ENCODE results near the gene TMA7. TPM values are rescaled to one million over a fixed set of nuclear protein-coding genes. Genes with fewer than 3 reads are reported as not detected.

TMA7 gene
- total and polyA plus RNA-seq, 2 of the 13 experiments (the other 11 are each of a cell fraction or from before 2014, with no cell fraction given), result 100 to 486 TPM

DNA sequence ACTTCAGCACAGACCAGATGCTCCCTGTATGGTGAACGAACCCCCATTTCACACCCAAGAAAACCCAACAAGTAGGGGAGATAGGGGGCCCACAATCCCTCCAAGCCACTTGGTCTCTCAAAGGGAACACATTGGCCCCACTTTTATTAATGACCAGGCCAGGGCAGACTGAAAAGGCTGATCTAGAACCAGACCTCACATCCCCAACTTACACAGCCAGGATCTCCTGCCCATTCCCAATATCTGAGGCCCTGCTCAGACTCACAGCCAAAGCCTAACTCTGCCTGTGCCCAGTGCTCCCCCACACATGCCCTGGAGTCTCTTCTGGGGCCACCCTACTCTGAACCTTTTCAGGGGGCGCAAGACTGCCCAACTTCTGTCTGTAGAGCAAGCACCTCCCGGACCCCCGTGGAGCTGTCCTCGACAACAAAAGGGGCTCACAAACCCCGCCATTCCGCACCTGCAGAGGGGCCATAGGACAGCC is 11.9 kb upstream of the TMA7 start (continued):
- TF ChIP-seq ZNF83 (CRISPR knock-in tag; IDR thresholded peaks at IDR 0.05; ENCODE audit: borderline replicate concordance) (no peak), ZNF256 (CRISPR knock-in tag; conservative IDR thresholded peaks at IDR 0.05) (0 out of 2 replicates have a peak, but pooled peaks have one; percentile 20), MBD4 (IDR thresholded peaks at IDR 0.05; ENCODE audit: borderline replicate concordance, low read length) (no peak), NPAS2 (CRISPR knock-in tag; IDR thresholded peaks at IDR 0.05; ENCODE audit: borderline replicate concordance) (no peak), NFE2L2 (IDR thresholded peaks at IDR 0.05; ENCODE audit: low read length) (no peak), ZNF431 (CRISPR knock-in tag; IDR thresholded peaks at IDR 0.05; ENCODE audit: borderline replicate concordance, low read depth) (0 out of 2 replicates have a peak, but pooled peaks have one; percentile 3), NFIC (IDR thresholded peaks at IDR 0.05; ENCODE audit: low read length) (no peak), ZBTB38 (CRISPR knock-in tag; IDR thresholded peaks at IDR 0.05) (0 out of 2 replicates have a peak, but pooled peaks have one; percentile 10), FOSL1 (CRISPR knock-in tag; IDR thresholded peaks at IDR 0.05; ENCODE audit: borderline replicate concordance) (no peak), ZNF329 (CRISPR knock-in tag; IDR thresholded peaks at IDR 0.05; ENCODE audit: low read depth) (no peak), ZNF780A (CRISPR knock-in tag; IDR thresholded peaks at IDR 0.05) (no peak), ZNF552 (CRISPR knock-in tag; IDR thresholded peaks at IDR 0.05; ENCODE audit: borderline replicate concordance) (no peak), ZNF138 (CRISPR knock-in tag; IDR thresholded peaks at IDR 0.05; ENCODE audit: low read depth) (no peak), JUNB (CRISPR knock-in tag; IDR thresholded peaks at IDR 0.05; ENCODE audit: borderline replicate concordance) (no peak), SMARCE1 (IDR thresholded peaks at IDR 0.05; ENCODE audit: borderline replicate concordance) (no peak), ZNF713 (CRISPR knock-in tag; IDR thresholded peaks at IDR 0.05) (0 out of 2 replicates have a peak, but pooled peaks have one; percentile 48), ELF1 (CRISPR knock-in tag; IDR thresholded peaks at IDR 0.05) (no peak), ZNF678 (CRISPR knock-in tag; IDR thresholded peaks at IDR 0.05) (no peak), YY1 (IDR thresholded peaks at IDR 0.05; ENCODE audit: insufficient read depth, insufficient replicate concordance, low read depth, low read length) (no peak), ZNF737 (CRISPR knock-in tag; IDR thresholded peaks at IDR 0.05; ENCODE audit: borderline replicate concordance) (0 out of 2 replicates have a peak, but pooled peaks have one; percentile 76)
- TF ChIP-seq, protein P1, sequence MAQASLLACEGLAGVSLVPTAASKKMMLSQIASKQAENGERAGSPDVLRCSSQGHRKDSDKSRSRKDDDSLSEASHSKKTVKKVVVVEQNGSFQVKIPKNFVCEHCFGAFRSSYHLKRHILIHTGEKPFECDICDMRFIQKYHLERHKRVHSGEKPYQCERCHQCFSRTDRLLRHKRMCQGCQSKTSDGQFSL (CRISPR knock-in tag; IDR thresholded peaks at IDR 0.05), result peak; percentile 14; the same call in 1 of the 2 replicates
- TF ChIP-seq, protein P2, sequence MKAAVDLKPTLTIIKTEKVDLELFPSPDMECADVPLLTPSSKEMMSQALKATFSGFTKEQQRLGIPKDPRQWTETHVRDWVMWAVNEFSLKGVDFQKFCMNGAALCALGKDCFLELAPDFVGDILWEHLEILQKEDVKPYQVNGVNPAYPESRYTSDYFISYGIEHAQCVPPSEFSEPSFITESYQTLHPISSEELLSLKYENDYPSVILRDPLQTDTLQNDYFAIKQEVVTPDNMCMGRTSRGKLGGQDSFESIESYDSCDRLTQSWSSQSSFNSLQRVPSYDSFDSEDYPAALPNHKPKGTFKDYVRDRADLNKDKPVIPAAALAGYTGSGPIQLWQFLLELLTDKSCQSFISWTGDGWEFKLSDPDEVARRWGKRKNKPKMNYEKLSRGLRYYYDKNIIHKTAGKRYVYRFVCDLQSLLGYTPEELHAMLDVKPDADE (CRISPR knock-in tag; IDR thresholded peaks at IDR 0.05), result no peak
- TF ChIP-seq, protein P3, sequence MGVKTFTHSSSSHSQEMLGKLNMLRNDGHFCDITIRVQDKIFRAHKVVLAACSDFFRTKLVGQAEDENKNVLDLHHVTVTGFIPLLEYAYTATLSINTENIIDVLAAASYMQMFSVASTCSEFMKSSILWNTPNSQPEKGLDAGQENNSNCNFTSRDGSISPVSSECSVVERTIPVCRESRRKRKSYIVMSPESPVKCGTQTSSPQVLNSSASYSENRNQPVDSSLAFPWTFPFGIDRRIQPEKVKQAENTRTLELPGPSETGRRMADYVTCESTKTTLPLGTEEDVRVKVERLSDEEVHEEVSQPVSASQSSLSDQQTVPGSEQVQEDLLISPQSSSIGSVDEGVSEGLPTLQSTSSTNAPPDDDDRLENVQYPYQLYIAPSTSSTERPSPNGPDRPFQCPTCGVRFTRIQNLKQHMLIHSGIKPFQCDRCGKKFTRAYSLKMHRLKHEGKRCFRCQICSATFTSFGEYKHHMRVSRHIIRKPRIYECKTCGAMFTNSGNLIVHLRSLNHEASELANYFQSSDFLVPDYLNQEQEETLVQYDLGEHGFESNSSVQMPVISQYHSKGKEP (CRISPR knock-in tag; IDR thresholded peaks at IDR 0.05), result no peak
- TF ChIP-seq, protein P4, sequence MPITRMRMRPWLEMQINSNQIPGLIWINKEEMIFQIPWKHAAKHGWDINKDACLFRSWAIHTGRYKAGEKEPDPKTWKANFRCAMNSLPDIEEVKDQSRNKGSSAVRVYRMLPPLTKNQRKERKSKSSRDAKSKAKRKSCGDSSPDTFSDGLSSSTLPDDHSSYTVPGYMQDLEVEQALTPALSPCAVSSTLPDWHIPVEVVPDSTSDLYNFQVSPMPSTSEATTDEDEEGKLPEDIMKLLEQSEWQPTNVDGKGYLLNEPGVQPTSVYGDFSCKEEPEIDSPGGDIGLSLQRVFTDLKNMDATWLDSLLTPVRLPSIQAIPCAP (CRISPR knock-in tag; IDR thresholded peaks at IDR 0.05; ENCODE audit: low read depth), result no peak
- TF ChIP-seq, protein P5, sequence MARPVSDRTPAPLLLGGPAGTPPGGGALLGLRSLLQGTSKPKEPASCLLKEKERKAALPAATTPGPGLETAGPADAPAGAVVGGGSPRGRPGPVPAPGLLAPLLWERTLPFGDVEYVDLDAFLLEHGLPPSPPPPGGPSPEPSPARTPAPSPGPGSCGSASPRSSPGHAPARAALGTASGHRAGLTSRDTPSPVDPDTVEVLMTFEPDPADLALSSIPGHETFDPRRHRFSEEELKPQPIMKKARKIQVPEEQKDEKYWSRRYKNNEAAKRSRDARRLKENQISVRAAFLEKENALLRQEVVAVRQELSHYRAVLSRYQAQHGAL (CRISPR knock-in tag; IDR thresholded peaks at IDR 0.05; ENCODE audit: not compliant biosample characterization), result no peak
